ENCODE data around the gene KLHL17.
A peak's percentile ranks its signal among the peaks of the same experiment; 100 is the strongest.

KLHL17 gene

DNA sequence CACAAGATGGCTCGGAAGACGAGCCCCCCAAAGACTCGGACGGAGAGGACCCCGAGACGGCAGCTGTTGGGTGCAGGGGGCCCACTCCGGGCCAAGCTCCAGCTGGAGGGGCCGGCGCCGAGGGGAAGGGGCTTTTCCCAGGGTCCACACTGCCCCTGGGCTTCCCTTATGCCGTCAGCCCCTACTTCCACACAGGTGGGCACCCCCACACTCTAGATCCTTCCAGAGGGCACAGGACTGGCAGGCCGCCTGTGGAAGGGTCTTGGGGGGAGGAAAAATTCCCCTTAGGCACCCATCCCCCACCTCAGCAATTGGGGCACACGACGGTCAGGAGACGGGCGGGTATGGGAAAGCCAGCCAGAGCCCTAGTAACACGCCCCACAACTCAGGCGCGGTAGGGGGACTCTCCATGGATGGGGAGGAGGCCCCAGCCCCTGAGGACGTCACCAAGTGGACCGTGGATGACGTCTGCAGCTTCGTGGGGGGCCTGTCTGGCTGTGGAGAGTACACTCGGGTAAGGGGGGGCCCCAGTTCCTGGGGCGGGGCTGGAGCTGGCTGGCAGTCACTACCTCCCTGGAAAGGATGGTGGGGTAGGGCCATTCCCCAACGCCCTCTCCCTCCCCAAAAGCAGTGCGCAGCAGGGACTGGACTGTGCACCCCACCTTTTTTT is 17.4 kb upstream of the KLHL17 start:
- Histone ChIP-seq H3K27me3 (ENCODE audit: insufficient read depth, poor library complexity, severe bottlenecking) (peaks cover 25% of the 10 kb centered on the region), H3K4me3 (replicated peaks; ENCODE audit: insufficient read depth, low read length) (no peak overlapping the region), H3K27ac (replicated peaks) (no peak overlapping the region)
- no peak for DNase-seq (ENCODE audit: low read depth in 1 of 2, low spot score in 1 of 2)
- no peak for TF ChIP-seq SPI1 (IDR thresholded peaks at IDR 0.05; ENCODE audit: borderline replicate concordance, low read depth)
- peak; percentile 65 for TF ChIP-seq POLR2AphosphoS5 (IDR thresholded peaks at IDR 0.05; ENCODE audit: low read depth)
- TF ChIP-seq, protein P1, sequence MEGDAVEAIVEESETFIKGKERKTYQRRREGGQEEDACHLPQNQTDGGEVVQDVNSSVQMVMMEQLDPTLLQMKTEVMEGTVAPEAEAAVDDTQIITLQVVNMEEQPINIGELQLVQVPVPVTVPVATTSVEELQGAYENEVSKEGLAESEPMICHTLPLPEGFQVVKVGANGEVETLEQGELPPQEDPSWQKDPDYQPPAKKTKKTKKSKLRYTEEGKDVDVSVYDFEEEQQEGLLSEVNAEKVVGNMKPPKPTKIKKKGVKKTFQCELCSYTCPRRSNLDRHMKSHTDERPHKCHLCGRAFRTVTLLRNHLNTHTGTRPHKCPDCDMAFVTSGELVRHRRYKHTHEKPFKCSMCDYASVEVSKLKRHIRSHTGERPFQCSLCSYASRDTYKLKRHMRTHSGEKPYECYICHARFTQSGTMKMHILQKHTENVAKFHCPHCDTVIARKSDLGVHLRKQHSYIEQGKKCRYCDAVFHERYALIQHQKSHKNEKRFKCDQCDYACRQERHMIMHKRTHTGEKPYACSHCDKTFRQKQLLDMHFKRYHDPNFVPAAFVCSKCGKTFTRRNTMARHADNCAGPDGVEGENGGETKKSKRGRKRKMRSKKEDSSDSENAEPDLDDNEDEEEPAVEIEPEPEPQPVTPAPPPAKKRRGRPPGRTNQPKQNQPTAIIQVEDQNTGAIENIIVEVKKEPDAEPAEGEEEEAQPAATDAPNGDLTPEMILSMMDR (IDR thresholded peaks at IDR 0.05; ENCODE audit: insufficient read depth, low read length), result no peak

DNA sequence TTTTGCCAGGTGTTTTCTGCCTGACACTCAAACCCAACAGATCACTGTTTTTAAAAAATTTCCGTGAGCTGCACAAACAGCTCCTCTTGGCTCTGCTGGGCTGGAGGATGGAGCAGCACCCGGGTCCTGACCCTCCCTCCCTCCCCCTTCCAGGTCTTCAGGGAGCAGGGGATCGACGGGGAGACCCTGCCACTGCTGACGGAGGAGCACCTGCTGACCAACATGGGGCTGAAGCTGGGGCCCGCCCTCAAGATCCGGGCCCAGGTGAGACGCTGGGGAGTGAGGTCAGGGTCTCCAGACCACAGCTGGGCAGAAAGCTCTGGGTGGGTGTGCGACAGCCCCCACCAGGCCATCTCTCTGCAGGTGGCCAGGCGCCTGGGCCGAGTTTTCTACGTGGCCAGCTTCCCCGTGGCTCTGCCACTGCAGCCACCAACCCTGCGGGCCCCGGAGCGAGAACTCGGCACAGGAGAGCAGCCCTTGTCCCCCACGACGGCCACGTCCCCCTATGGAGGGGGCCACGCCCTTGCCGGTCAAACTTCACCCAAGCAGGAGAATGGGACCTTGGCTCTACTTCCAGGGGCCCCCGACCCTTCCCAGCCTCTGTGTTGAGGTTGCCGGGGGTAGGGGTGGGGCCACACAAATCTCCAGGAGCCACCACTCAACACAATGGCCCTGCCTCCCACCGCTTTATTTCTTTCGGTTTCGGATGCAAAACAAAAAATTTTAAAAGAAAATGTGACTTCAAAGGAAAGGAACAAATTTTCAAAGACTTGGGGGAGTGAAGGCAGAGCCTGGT is 16.6 kb upstream of the KLHL17 start:
- Histone ChIP-seq H3K4me3 (replicated peaks; ENCODE audit: insufficient read depth, low read length) (no peak overlapping the region), H3K27ac (replicated peaks) (no peak overlapping the region), H3K27me3 (ENCODE audit: insufficient read depth, poor library complexity, severe bottlenecking) (peaks cover 25% of the 10 kb centered on the region)
- DNase-seq (ENCODE audit: low read depth in 1 of 2, low spot score in 1 of 2), result no peak
- TF ChIP-seq POLR2AphosphoS5 (IDR thresholded peaks at IDR 0.05; ENCODE audit: low read depth) (no peak), SPI1 (IDR thresholded peaks at IDR 0.05; ENCODE audit: borderline replicate concordance, low read depth) (no peak), GABPA (IDR thresholded peaks at IDR 0.05; ENCODE audit: low read depth) (no peak)
- TF ChIP-seq, protein P2, sequence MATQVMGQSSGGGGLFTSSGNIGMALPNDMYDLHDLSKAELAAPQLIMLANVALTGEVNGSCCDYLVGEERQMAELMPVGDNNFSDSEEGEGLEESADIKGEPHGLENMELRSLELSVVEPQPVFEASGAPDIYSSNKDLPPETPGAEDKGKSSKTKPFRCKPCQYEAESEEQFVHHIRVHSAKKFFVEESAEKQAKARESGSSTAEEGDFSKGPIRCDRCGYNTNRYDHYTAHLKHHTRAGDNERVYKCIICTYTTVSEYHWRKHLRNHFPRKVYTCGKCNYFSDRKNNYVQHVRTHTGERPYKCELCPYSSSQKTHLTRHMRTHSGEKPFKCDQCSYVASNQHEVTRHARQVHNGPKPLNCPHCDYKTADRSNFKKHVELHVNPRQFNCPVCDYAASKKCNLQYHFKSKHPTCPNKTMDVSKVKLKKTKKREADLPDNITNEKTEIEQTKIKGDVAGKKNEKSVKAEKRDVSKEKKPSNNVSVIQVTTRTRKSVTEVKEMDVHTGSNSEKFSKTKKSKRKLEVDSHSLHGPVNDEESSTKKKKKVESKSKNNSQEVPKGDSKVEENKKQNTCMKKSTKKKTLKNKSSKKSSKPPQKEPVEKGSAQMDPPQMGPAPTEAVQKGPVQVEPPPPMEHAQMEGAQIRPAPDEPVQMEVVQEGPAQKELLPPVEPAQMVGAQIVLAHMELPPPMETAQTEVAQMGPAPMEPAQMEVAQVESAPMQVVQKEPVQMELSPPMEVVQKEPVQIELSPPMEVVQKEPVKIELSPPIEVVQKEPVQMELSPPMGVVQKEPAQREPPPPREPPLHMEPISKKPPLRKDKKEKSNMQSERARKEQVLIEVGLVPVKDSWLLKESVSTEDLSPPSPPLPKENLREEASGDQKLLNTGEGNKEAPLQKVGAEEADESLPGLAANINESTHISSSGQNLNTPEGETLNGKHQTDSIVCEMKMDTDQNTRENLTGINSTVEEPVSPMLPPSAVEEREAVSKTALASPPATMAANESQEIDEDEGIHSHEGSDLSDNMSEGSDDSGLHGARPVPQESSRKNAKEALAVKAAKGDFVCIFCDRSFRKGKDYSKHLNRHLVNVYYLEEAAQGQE (IDR thresholded peaks at IDR 0.05; ENCODE audit: insufficient replicate concordance, low read depth), result no peak
- TF ChIP-seq, protein P1 (IDR thresholded peaks at IDR 0.05; ENCODE audit: insufficient read depth, low read length), result no peak

DNA sequence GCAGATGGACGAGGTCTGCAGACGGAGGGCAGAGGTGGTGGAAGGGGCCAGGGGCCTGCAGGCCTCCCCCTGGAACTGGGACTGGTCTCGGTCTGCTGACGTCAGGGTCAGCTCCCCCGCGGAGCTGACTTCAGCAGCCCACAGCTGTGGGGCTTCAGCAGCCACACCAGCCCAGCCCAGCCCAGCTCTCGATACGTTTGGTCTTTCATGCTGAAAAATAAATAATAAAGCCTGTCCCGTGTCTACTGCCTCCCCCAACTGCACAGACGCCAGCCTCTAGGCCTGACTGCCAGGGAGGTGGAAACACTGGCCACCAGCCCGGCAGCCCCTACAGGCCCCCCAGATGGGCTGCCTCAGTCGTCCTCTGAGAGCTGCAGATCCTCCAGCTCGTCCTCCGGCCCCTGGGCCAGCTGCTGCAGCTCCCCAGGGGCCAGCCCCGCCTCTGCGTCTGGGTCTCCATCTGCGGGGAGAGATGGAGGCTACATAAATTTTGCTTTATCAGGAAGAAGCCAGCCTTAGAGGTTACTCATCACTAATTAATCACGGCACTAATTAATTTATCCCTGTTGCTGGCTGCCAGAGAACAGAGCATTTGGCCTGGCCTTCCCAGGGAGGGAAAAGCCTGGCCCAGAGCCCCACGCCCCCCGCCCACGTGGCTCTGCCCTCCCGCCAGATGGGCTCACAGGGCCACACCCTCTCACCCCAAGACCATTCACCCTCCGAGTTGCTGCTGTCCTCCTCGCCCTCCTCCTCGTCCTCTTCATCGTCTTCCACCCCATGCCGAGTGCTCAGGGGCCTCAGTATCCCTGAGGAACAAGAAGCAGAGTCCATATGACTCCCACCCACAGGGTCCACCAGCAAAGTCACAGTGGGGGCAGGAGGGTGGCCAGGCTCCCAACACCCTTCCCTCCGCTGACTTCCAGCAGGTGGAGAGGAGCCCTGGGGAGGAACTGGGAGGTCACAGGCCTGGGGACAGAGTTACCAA is 15.8 kb upstream of the KLHL17 start:
- TF ChIP-seq, protein P1 (IDR thresholded peaks at IDR 0.05; ENCODE audit: insufficient read depth, low read length), result no peak
- TF ChIP-seq SPI1 (IDR thresholded peaks at IDR 0.05; ENCODE audit: borderline replicate concordance, low read depth) (no peak), GABPA (IDR thresholded peaks at IDR 0.05; ENCODE audit: low read depth) (no peak), POLR2AphosphoS5 (IDR thresholded peaks at IDR 0.05; ENCODE audit: low read depth) (peak; percentile 2; the same call in 1 of the 2 replicates)
- TF ChIP-seq, protein P2 (IDR thresholded peaks at IDR 0.05; ENCODE audit: insufficient replicate concordance, low read depth), result no peak
- peaks cover 25% of the 10 kb centered on the region for H3K27me3 ChIP-seq (ENCODE audit: insufficient read depth, poor library complexity, severe bottlenecking)
- DNase-seq (ENCODE audit: low read depth in 1 of 2, low spot score in 1 of 2), result no peak
- H3K4me3 ChIP-seq (replicated peaks; ENCODE audit: insufficient read depth, low read length), result no peak overlapping the region
- H3K27ac ChIP-seq (replicated peaks), result no peak overlapping the region

Data from HL-60 (cell line).